ENCODE data around the gene EVI5.

EVI5 gene

GRCh38 chr1:92482665-92483609 is 302.0 kb downstream of the EVI5 start:
- no peak for DNase-seq (ENCODE audit: low read depth)

GRCh38 chr1:92481971-92482664 is 302.8 kb downstream of the EVI5 start:
- DNase-seq (ENCODE audit: low read depth), result no peak

- DNase-seq (ENCODE audit: low read depth), result no peak
These were observed 303.3 kb downstream of the EVI5 start for GRCh38 chr1:92481599-92481925.

GRCh38 chr1:92480813-92481598 is 303.9 kb downstream of the EVI5 start:
- no peak for DNase-seq (ENCODE audit: low read depth)

DNA sequence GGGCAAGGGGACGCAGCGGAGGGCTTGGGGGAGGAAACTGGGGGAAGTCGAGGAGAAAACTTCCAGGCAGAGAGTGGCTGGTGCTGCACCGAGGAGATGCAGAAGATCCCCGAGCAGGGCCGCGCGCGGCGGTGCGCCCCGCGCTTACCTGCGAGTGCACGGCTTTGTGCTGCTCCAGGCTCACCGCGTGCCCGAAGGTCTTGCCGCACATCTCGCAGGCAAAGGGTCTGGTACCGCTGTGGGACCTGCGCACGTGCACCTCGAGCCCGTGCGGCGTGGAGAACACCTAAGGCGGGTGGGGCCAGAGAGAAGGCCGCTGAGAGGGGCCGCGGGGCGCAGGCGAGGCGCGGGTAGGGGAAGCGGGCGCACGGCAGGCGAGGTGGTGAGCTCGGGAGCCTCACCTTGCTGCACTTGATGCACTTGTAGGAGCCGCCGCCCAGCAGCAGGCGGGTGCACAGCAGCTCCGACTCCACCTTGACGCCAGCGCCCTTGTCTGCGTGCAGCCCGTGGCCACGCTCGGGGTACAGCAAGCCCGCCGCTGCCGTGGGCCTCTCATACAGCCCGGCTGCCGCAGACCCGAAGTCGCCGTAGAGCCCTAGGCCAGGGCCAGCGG is 304.6 kb downstream of the EVI5 start:
- no peak for DNase-seq (ENCODE audit: low read depth)

GRCh38 chr1:92479587-92479986 is 305.3 kb downstream of the EVI5 start:
- DNase-seq (ENCODE audit: low read depth), result no peak

DNA sequence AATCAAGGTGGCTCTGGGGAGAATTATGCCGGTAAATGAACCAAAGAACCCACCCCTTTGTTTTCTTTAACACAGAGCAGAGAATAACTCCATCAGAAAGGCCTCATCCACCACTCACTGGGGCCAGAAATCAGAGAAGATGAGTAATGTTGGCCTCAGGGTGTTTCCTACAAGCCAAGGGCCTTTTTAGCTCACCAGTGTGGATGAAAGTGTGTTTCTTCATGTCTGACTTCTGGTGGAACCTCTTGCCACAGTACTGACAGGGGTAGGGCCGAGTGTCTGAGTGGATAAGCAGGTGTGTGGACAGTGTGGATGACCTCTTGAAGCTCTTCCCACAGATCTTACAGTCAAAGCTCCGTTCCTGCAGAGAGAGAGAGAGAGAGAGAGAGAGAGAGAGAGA is 306.5 kb downstream of the EVI5 start:
- no peak for DNase-seq (ENCODE audit: low read depth)

DNA sequence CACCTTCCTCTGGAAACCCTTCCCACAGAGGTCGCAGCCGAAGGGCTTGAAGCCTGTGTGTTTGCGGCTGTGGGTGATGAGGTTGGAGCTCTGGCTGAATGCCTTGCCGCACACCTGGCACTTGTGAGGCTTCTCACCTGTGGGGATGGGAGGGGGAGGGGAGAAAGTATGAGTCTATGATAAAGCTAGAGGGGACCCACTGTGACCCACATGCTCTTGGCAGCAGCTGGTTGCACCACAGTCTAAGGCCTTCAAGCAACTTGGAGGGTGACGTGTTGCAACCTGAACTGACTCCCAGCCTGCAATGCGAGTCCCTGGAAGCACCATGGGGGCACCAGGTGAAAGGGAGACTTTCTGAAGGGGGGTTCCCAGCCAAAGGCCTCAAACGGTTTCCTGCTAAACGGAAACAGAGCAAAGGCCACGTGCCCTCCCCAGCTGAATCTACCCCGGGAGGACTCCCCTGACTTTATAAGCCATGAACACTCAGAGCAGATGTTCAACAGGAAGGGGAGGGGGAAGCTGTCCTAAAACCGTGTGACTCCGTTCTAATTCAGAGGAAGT is 308.8 kb downstream of the EVI5 start:
- no peak for DNase-seq (ENCODE audit: low read depth)

DNA sequence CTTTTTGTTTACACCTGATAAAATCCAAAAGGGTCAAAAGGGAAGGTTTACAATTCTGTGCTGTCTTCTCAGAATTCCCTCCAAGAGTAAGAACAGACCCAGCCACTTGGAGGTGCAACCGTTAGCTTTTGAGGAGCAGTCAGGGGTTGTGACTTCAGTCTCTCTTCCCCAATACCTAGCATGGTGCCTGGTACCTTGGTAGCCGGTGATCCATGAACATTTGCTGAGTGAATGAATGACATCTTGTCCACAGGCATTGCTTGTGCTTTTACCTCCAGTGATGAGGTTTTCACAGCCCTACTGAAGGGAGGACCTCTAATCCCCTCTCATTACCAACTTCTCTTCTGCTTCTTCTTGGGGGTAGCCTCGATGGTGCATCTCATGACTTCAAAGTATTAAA is 309.9 kb downstream of the EVI5 start:
- no peak for DNase-seq (ENCODE audit: low read depth)

GRCh38 chr1:92473781-92474495 is 311.0 kb downstream of the EVI5 start:
- no peak for DNase-seq (ENCODE audit: low read depth)

GRCh38 chr1:92470216-92470615 is 314.7 kb downstream of the EVI5 start:
- DNase-seq (ENCODE audit: low read depth), result no peak

DNA sequence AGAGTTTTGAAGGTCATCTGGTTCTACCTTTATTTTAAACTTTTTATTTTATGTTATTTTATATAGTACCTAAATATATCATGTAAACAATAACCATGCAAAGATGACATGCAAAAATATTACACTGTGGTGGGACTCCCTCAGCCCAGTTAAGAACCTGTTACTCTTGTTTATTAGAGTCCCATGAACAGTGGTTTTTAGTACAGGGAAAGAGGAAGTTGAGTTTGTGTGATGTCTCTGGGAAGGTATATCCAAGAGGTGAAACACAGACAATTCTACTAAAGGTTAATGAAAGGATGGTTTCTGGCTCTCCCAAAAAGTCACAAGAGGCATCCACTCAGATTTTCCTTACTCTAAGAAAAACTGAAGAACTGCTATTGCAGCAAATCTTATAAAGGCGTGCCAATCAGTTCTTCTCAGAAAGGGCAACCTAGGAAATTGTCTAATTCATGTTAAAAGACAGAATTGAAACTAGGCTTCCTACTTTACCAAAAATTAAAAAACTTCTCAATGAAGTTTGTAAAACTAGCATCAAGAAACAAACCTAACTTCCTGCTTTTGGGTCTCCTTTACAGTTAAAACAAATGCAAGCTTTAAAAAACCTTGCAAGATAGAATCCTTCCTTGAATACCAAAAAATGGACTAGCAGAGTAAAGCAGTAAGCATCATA is 318.1 kb downstream of the EVI5 start:
- DNase-seq (ENCODE audit: low read depth), result no peak

- no peak for DNase-seq (ENCODE audit: low read depth)
These were observed 319.7 kb downstream of the EVI5 start for GRCh38 chr1:92465256-92465647.

DNA sequence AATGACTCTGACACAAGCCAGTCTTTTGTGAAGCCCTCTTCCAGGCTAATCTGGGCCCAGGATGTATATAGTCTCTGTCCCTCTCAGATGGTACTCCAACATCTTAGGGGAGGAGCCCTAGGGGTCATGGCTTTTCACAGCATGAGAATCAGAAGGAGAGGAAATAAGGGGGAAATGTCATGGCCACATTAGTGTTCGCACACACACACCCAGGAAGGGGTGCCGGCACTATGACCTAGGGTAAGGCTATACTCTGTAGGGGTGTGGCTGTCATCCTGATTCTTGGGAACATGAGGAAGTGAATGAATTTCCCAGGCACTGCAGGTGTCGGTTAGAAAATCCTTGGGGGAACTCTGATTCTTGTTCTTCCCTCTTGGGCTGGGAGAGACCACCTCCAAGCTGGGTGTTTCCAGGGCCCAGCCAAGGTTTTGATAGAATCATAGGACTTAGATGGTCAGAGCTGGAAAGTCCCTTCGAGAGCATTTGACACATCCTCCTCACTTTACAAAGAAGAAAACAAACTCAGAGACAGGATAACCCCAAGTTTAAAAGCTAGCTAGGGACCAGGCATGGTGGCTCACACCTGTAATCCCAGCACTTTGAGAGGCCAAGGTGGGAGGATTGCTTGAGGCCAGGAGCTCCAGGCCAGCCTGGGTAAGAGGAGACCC is 320.2 kb downstream of the EVI5 start:
- DNase-seq (ENCODE audit: low read depth), result no peak

DNA sequence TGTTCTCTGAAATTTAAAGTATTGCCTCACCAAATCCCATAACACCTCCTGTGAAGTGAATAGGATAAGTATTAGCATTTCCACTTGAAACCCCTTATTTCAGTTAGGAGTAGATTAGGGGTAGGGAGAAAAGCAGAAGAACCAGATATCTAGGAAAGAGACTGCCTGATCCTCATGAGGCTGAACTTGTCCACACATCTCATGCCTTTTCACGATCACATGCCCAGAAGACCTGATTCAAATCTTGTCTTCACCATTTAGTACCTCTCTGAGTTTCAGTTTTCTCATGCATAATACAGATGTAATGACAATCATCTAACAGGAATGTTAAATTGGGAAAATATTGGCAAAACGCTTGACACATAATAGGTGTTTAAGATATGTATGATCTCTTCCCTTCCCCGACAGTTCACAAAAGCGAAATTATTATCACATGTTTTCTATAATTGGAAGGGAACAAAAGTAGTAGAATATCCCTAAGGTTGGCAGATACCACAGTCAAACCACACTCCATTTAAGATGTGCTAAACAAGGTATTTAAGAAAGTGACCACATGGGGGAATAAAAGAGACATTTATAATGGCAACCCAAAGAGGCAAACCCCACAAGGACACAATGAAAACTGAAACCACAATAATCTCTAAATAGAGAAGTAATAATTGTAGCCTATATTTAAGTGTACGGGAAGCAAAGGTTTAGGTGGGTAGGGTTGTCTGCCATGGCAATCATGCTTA is 323.4 kb downstream of the EVI5 start:
- DNase-seq (ENCODE audit: low read depth), result no peak

DNA sequence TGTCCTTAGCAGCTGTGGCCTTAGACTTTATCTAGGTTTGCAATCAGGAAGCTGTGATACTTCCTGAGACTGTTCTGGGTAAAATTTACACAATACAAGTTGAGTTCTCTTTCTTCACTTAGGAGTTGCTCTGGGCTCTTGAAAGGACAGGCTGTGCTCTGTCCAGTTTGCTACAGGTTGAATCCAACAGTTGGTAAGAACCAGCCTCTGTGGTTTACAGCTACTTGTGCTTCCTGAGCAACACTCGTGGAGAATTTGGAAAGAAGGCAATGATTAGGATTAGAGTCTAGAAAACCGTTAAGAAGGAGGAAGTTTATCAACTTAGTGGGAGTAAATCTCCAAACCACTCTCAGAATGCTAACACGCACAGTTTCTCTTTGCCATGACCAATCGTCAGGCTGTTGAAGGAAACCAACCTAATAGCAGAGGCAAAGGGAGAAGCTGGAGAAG is 325.0 kb downstream of the EVI5 start:
- DNase-seq (ENCODE audit: low read depth), result no peak

All from stimulated activated CD8-positive, alpha-beta memory T cell treated with anti-CD3 and anti-CD28 coated beads, Interleukin-15, amount 100 ng/mL, for 24 hours (primary cell).